Large intestine (tissue), 3 donors: ENCODE data around the gene ACAD10. TPM values are rescaled to one million over a fixed set of nuclear protein-coding genes. Genes with fewer than 3 reads are reported as not detected.

Experiments used
- DNase-seq, 2 donors: peaks; one replicate each; pipeline versions ENCODE4 v3.0.0 to v3.0.0-alpha.2; 2013
- H3K27ac ChIP-seq: one replicate; pipeline ENCODE4 v1.5.1; 2013; ENCODE audit warnings: low read length
- H3K27me3 ChIP-seq: 2 replicates; pipeline ENCODE4 v1.6.1; 2013; ENCODE audit warnings: low read length; ENCODE audit not compliant: control insufficient read depth, insufficient read depth
- H3K36me3 ChIP-seq: 2 replicates; pipeline ENCODE4 v1.6.1; 2013; ENCODE audit warnings: low read length; ENCODE audit not compliant: control insufficient read depth, insufficient read depth
- H3K4me1 ChIP-seq: one replicate; pipeline ENCODE4 v1.6.1; 2013; ENCODE audit warnings: low read length; ENCODE audit not compliant: control insufficient read depth, insufficient read depth
- H3K4me3 ChIP-seq: one replicate; pipeline ENCODE4 v1.5.1; 2013; ENCODE audit warnings: low read length
- H3K9me3 ChIP-seq: one replicate; pipeline ENCODE4 v1.6.1; 2013; ENCODE audit warnings: mild to moderate bottlenecking, low read depth, low read length, moderate library complexity; ENCODE audit not compliant: control insufficient read depth
- WGBS: methylation state at CpG from one replicate; pipeline ENCODE4 v1.1.5; 2013; ENCODE audit warnings: low lambda C conversion rate; ENCODE audit not compliant: insufficient coverage; 5-methylcytosine and 5-hydroxymethylcytosine counted together
- polyA plus RNA-seq: library from polyadenylated mRNA; unstranded; fragments of 120-200 nt; gene quantifications from one replicate; pipeline ENCODE4 v1.2.1, GENCODE V29; 2013

Gene ACAD10
- polyA plus RNA-seq, 1 donor: 36.0 TPM

DNA sequence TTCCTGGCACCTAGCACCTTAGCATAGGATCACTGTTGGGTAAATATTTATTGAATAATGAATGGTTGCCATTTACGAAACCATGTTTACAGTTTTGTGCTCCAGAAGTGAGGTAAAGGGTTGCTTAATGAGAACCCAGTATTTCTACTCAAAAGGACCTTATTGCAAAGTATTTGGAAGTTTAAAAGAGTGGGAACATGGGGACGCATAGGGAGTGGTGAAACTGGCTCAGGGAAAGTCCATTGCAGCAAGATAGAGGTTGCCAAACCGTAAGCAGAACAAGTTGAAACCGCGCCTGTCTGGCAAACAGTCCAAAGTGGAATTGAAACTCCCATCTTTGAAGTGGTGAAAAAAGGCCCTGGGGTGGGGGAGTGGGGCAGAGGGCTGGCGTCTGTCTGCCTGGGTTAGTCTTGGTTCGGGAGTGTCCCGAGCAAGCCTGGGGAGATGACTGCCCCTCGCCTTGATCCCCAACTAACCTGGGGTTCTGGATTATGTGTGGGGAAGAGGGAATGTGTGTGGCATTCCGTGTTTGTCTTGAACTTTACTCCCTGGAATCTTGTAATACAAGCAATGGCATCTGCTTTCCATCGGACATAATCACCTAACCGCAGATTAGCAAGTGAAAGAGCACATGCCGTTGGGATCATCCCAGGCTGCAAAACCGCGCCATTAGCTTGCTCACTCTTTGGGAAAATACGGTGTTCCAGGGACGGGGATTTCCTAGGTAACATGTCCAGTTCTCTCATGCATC, 88.1 kb downstream of the ACAD10 start:
- H3K9me3 ChIP-seq: no peaks in the 10 kb centered on the region
- H3K27me3 ChIP-seq: no peaks in the 10 kb centered on the region
- H3K4me1 ChIP-seq: peaks cover 57% of the 10 kb centered on the region
- H3K27ac ChIP-seq: peak overlapping the region; percentile 91
- H3K36me3 ChIP-seq: peaks cover 4% of the 10 kb centered on the region
- DNase-seq: peak; percentile 73 to 91
- 0% methylated on average over 2 of the region's 17 CpGs for WGBS
- H3K4me3 ChIP-seq: no peak overlapping the region

GRCh38 chr12:111775205-111776193, 89.6 kb downstream of the ACAD10 start:
- H3K36me3 ChIP-seq: peaks cover 15% of the 10 kb centered on the region
- H3K27me3 ChIP-seq: no peaks in the 10 kb centered on the region
- H3K9me3 ChIP-seq: no peaks in the 10 kb centered on the region
- no peak overlapping the region for H3K4me3 ChIP-seq
- peak overlapping the region; percentile 91 for H3K27ac ChIP-seq
- H3K4me1 ChIP-seq: peaks cover 56% of the 10 kb centered on the region
- WGBS: 0% methylated on average over 2 of the region's 15 CpGs
- DNase-seq: peak; percentile 82 to 86

- H3K27ac ChIP-seq: peak overlapping the region; percentile 91
- 70% methylated on average over 2 of the region's 3 CpGs for WGBS
- H3K36me3 ChIP-seq: peaks cover 28% of the 10 kb centered on the region
- H3K27me3 ChIP-seq: no peaks in the 10 kb centered on the region
- no peak for DNase-seq
- no peaks in the 10 kb centered on the region for H3K9me3 ChIP-seq
- peaks cover 61% of the 10 kb centered on the region for H3K4me1 ChIP-seq
- H3K4me3 ChIP-seq: peak overlapping the region; percentile 12
Observed at GRCh38 chr12:111776836-111777344, 91.0 kb downstream of the ACAD10 start.

GRCh38 chr12:111777345-111778045, 91.6 kb downstream of the ACAD10 start:
- H3K9me3 ChIP-seq: no peaks in the 10 kb centered on the region
- H3K4me1 ChIP-seq: peaks cover 61% of the 10 kb centered on the region
- H3K36me3 ChIP-seq: peaks cover 34% of the 10 kb centered on the region
- DNase-seq: peak; percentile 87 to 95
- no CpG with 5 or more reads among the region's 16 CpGs for WGBS
- peak overlapping the region; percentile 91 for H3K27ac ChIP-seq
- no peaks in the 10 kb centered on the region for H3K27me3 ChIP-seq
- peak overlapping the region; percentile 12 for H3K4me3 ChIP-seq

DNA sequence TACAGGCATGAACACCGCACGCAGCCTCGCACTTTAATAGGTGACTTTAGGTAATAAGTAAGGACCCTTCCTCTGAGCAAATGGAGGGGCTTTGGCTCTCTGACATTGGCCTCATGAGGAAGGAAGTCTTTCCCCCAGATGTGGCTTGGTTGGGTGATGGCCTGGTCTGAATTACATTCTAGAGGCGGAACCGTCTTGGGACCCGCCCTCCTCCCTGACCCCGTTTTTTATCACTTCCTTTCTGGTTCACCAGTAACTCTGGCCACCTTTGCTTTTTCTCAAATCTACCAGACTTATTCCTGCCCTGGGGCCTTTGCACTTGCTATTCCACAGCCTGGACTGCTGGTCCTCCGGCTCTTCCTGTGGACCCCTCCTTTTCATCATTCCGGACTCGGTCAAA, 94.3 kb downstream of the ACAD10 start:
- peak overlapping the region; percentile 57 for H3K27ac ChIP-seq
- 88% methylated on average over 2 of the region's 10 CpGs for WGBS
- H3K4me3 ChIP-seq: no peak overlapping the region
- H3K36me3 ChIP-seq: peaks cover 61% of the 10 kb centered on the region
- H3K4me1 ChIP-seq: peaks cover 38% of the 10 kb centered on the region
- no peak for DNase-seq
- no peaks in the 10 kb centered on the region for H3K9me3 ChIP-seq
- H3K27me3 ChIP-seq: no peaks in the 10 kb centered on the region

- no CpG with 5 or more reads among the region's 5 CpGs for WGBS
- no peaks in the 10 kb centered on the region for H3K9me3 ChIP-seq
- H3K36me3 ChIP-seq: peaks cover 65% of the 10 kb centered on the region
- H3K4me3 ChIP-seq: no peak overlapping the region
- H3K27me3 ChIP-seq: no peaks in the 10 kb centered on the region
- peak overlapping the region; percentile 57 for H3K27ac ChIP-seq
- H3K4me1 ChIP-seq: peaks cover 34% of the 10 kb centered on the region
- peak in 1 of 2 donors; percentile 67 for DNase-seq
Observed at GRCh38 chr12:111780615-111781014, 94.8 kb downstream of the ACAD10 start.

DNA sequence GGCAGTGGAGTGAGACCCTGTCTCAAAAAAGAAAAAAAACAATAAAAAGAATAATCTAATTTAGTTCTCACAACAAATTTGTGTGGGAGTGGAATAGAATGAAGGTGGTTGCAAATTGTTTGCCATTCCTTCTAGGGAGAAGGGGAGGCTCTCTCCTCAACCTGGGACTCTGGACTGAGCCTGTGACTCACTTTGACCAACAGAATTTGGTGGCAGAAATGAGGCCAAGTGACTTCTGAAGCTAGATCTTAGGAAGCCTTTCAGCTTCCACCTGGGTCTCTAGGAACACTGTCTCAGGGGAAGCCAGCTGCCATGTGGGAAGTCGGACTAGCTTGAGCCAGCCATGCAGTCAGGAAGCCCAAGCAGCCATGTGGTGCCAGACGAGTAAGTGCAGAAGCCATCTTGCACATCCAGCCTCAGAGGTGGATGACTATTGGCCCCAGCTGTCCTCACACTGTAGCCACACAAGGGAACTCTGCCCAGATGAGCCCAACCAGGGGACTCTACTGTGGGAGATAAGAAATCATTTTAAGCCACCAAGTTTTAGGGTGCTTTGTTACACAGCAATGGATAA, 95.3 kb downstream of the ACAD10 start:
- WGBS: no CpG with 5 or more reads among the region's 2 CpGs
- Histone ChIP-seq H3K27ac (peak overlapping the region; percentile 57), H3K36me3 (peaks cover 66% of the 10 kb centered on the region), H3K4me3 (no peak overlapping the region), H3K9me3 (no peaks in the 10 kb centered on the region), H3K27me3 (no peaks in the 10 kb centered on the region), H3K4me1 (peaks cover 28% of the 10 kb centered on the region)
- DNase-seq: no peak

DNA sequence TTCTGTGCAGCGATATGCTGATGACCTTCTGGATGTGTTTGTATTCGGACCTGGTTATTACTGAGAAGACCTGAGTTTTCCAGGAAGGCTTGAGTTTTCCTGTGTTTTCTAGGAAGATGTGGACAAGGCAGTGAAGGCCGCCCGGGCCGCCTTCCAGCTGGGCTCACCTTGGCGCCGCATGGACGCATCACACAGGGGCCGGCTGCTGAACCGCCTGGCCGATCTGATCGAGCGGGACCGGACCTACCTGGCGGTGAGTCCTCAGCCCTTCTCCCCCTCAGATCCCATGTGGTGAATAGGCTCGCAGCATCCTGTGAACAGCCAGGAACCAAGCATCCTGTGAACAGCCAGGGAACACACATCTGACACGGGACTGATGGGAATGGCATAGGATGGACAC, 97.2 kb downstream of the ACAD10 start:
- DNase-seq: no peak
- H3K4me3 ChIP-seq: no peak overlapping the region
- H3K9me3 ChIP-seq: no peaks in the 10 kb centered on the region
- no peaks in the 10 kb centered on the region for H3K27me3 ChIP-seq
- peaks cover 73% of the 10 kb centered on the region for H3K36me3 ChIP-seq
- H3K27ac ChIP-seq: no peak overlapping the region
- no CpG with 5 or more reads among the region's 17 CpGs for WGBS
- H3K4me1 ChIP-seq: peaks cover 11% of the 10 kb centered on the region

- peaks cover 10% of the 10 kb centered on the region for H3K4me1 ChIP-seq
- H3K9me3 ChIP-seq: no peaks in the 10 kb centered on the region
- no peak overlapping the region for H3K4me3 ChIP-seq
- peaks cover 82% of the 10 kb centered on the region for H3K36me3 ChIP-seq
- DNase-seq: no peak
- WGBS: no CpG with 5 or more reads among the region's 4 CpGs
- no peaks in the 10 kb centered on the region for H3K27me3 ChIP-seq
- H3K27ac ChIP-seq: no peak overlapping the region
Observed at GRCh38 chr12:111784953-111785352, 99.1 kb downstream of the ACAD10 start.
